GM03348 (cell line): ENCODE measurements around the gene RAB5A.
"Not testable (repeated sequence)": the region's sequence is repeated elsewhere in the genome, so short reads cannot be mapped to it uniquely, and the experiment has no call there.

ENCODE experiments used
- DNase-seq: peaks from one replicate; pipeline ENCODE4 v3.0.0; 2012; ENCODE audit warnings: low spot score

RAB5A gene

GRCh38 chr3:20028905-20029331, 82.0 kb downstream of the RAB5A start:
- DNase-seq = no peak

- DNase-seq = not testable (repeated sequence)
Measured at GRCh38 chr3:20031939-20032338, 85.0 kb downstream of the RAB5A start.
